ENCODE results near the gene CGB7.

CGB7 gene

GRCh38 chr19:49057636-49058234 lies at the start of gene CGB7:
Gene CGB7 (minus strand): TSS chr19:49057749. CDS start chr19:49055375, 2,374 bp downstream.
- DNase-seq: peak in 8 of 51 donors; percentile 0 to 18 (median 14)

GRCh38 chr19:49106648-49107135 lies 49.1 kb upstream of the CGB7 start:
- DNase-seq: peak in 29 of 51 donors; percentile 3 to 56 (median 23)

GRCh38 chr19:49104229-49104864 lies 46.8 kb upstream of the CGB7 start:
- DNase-seq: no peak

GRCh38 chr19:49103331-49104085 lies 46.0 kb upstream of the CGB7 start:
- no peak for DNase-seq

- no peak for DNase-seq
Observed at GRCh38 chr19:49102303-49102702, 44.8 kb upstream of the CGB7 start.

DNA sequence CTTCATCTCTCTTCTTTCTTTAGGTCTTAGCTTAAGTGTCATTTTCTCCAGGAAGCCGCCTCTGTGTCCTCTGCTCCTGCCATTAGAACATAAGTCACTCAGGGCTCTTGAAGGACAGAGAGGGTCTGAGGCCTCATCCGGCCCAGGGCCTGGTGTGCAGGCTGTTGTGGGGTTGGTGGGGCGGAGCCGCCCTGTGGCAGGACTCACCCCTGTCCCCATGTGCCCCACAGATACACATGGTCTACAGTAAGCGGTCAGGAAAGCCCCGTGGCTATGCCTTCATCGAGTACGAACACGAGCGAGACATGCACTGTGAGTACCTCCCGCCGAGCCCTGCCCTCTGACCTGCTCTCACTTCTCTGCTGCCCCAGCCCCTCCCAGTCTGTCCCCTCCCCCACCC lies 43.6 kb upstream of the CGB7 start:
- DNase-seq: no peak

DNA sequence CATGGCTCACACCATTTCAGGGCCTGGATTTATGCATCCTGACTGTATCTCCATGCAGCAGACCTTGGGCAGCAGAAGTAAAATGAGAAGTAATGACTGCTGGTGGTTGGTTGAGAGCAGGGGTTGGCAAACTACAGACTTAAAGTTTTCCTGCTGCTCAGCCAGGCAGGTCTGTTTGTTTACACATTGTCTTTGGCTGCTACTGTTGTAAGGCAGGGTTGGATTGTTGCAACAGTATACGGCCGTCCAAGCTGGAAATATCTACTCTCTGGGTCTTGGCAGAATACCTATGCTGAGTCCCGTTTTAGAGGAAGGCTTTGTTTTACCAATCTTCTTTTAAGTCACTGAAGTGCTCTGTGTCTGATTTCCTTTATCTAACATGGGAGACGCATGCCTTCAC lies 41.2 kb upstream of the CGB7 start:
- no peak for DNase-seq

- peak in 43 of 51 donors; percentile 5 to 77 (median 41) for DNase-seq
Observed at GRCh38 chr19:49097453-49098288, 40.1 kb upstream of the CGB7 start.

DNA sequence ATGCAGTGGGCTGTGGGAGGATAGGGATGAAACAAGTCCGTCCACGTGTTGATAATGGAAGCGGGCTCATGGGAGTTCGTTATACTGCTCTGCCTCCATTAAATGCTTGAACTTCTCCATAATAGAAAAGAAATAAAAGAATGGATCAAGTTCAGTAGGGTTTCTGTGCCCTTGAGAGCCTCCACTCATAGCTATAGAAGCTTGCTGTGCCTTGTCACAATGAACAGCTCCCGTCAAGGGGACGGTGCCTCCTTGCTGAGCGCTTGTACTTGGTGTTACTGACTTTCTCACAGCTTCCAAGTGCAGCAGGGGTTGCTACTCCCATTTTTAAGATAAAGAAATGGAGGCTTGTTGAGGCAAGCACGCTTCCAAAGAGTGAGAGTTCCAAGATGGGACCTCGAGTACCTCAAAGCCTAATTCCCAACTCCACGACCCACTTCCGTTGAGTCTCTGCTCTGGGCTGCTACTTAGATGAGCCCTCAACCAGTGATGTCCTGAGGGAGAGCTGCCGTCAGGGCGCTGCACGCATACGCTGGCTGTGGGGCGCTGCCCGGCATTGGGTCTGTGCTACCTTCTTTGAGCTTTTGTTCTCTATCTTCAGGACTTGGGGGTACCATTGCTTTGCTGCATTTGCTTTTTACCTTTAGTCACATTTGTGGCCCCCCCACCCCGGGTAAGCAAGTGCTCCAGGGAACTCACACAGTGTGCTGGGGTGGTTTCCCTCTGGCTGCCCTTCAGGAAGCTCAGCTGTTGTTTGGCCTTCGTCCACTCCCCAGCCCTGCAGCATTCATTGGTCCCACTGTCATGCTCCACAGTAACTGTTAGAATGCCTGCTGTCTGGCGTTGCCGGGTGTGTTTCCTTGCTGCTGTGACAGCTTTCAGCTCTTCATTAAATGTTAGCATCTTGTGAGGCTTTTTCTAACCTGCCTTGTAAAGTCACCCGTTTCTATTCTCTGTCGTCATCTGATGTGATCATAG lies 37.2 kb upstream of the CGB7 start:
- peak in 36 of 51 donors; percentile 5 to 75 (median 32) for DNase-seq

DNA sequence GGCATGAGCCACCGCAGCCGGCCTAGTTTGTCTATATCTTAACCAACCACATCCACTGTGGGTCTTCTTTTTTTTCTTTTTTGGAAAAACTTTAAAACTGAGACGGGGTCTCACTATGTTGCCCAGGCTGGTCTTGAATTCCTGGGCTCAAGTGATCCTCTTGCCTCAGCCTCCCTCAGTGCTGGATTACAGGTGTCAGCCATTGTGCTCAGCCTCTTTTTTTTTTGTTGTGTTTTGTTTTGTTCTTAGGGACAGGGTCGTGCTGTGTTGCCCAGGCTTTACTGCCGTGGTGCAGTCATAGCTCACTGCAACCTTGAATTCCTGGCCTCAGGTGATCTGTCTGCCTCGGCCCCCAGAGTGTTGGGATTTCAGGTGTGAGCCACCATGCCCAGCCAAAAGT lies 35.1 kb upstream of the CGB7 start:
- no peak for DNase-seq

DNA sequence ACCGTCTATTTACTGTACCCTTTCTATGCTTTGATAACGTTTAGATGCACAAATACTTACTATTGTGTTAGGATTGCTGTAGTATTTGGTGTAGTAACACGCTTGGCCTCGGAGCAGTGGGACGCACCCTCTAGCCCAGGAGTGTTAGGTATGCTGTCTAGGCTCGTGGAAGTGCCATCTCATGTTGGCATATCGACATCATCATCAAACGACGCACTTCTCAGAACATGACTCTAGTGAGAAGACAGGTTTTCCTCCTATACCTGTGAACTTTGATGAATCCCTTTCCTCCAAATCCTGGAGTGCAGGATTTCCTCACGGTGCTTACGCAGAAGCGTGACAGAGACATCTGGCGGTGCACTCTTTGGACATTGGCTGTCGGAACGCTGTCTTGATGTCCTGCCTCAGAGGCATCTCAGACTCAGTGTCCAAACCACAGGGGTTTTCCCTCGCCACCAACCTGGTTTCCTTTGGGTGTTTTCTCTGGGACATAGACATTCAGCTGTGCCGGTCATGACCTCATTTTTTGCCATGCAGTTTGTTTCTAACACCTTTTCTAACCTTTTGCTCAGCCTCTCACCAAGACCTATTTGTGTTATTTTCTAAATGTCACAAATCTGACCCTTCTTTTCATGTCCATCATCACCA lies 34.0 kb upstream of the CGB7 start:
- no peak for DNase-seq

- DNase-seq: no peak
Observed at GRCh38 chr19:49086296-49086695, 28.7 kb upstream of the CGB7 start.

- no peak for DNase-seq
Observed at GRCh38 chr19:49085868-49086232, 28.3 kb upstream of the CGB7 start.

DNA sequence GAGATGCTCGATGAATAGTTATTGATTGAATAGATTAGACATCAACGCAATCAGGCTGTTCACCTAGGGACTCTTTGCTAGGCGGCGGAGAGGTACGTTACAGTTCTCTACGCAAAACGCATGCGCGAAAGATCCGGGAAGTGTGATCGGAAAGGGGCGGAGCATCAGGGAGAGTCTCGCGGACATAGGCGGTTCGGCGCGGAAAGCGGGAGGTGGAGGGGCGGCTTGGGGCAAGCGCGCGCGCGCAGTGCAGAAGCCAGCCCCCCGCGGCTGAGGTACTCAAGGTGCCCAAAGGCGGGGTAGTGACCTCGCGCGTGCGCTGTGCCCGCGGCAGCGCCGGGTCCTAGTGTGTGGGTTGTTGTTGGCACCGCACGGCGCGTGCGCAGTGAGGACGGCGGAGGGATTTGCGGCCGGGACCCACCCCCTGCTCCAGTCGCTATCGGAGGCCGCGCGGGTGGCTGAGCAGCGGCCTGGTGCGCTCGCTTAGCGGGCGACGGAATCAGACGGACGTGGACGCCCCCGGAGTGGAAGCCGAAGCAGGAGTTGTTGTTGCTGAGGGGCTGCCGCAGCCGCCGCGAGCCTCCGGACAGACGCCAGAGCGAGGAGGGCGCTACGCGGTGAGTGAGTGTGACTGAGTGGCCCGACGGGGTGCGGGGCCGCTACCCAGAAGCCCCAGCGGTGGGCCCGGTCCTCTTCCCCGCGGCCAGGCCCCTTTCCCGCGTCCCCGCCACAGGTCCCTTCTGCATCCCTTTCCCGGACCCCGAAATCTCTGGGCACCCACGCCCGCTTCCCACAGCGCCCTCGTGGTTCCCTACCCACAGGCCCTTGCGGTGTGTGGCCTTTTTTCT lies 27.7 kb upstream of the CGB7 start, which contains the start of gene SNRNP70:
Gene SNRNP70 (plus strand): TSS at position 432 of the 848 bp plus-strand sequence. CDS start 964 bp downstream, outside the sequence.
- peak; percentile 86 to 100 (median 97) for DNase-seq

DNA sequence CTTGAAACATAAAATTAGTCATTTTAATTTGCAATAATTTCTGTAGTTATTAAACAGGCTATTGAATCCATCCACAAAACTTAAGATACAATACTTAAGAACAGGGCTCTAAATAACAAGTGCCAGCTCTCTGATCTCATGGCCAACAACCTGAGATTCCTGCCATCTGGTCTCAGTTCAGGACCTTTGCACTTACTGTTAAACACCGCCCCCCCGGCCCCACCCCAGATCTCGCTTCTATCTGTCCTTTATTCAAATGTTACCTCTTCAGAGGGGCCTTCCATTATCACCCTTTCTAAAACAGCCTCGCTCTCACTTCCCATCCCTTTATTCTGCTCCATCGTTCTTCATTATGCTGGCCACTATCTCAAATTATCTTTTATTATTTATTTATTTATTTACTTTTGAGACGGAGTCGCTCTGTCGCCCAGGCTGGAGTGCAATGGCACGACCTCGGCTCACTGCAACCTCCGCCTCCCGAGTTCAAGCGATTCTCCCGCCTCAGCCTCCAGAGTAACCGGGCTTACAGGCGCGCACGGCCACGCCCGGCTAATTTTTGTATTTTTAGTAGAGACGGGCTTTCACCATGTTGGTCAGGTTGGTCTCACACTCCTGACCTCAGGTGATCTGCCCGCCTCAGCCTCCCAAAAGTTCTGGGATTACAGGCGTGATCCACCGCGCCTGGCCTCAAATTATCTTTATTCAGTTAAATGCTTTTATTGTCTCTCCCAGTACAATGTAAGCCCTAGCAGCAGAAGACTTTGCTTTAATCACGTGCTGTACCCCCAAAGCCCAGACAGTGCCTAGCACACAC lies 26.9 kb upstream of the CGB7 start:
- peak in 1 of 51 donors; percentile 17 for DNase-seq

DNA sequence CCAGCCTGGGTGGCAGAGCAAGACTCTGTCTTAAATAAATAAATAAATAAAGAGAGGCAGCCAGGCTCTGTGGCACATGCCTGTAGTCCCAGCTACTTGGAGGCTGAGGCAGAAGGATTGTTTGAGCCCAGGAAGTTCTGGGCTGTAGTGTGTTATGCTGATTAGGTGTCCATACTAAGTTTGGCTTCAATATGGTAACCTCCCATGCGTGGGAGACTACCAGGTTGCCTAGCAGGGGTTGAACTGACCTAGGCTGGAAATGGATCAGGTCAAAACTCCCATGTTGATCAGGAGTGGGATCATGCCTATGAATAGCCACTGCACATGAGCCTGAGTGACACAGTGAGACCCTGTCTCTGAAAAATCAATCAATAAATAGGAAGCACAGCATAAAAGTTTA lies 23.7 kb upstream of the CGB7 start:
- no peak for DNase-seq

GRCh38 chr19:49080392-49080791 lies 22.8 kb upstream of the CGB7 start:
- no peak for DNase-seq

GRCh38 chr19:49074869-49075268 lies 17.3 kb upstream of the CGB7 start:
- peak in 35 of 51 donors; percentile 1 to 74 (median 29) for DNase-seq
